Neural cell (in vitro differentiated cells): ENCODE measurements around the gene TMEM19. TPM values are rescaled to one million over a fixed set of nuclear protein-coding genes. Genes with fewer than 3 reads are reported as not detected.

ENCODE experiments used
- H2AFZ ChIP-seq: fragments of 200-600, 300-800 bp; sonication (generic), shearing (Covaris generic); 2 replicates; pipeline ENCODE4 v1.6.0; 2014; ENCODE audit warnings: low read depth, mild to moderate bottlenecking, antibody characterized with exemption, low read length, moderate library complexity
- H3F3A ChIP-seq: fragments of 200-600 bp; shearing (Covaris generic); 2 replicates; pipeline ENCODE4 v1.6.1; 2016; ENCODE audit warnings: mild to moderate bottlenecking, moderate library complexity, mixed read lengths, antibody characterized with exemption, low read length; ENCODE audit not compliant: insufficient read depth, poor library complexity, severe bottlenecking
- H3K27ac ChIP-seq: fragments of 200-600, 300-800 bp; sonication (generic), shearing (Covaris generic); 2 replicates; pipeline ENCODE4 v1.5.1; 2014; ENCODE audit warnings: mild to moderate bottlenecking, low read length, moderate library complexity
- H3K27me3 ChIP-seq: fragments of 300-800, 200-600 bp; sonication (generic), shearing (Covaris generic); 2 replicates; pipeline ENCODE4 v1.6.0; 2014; ENCODE audit warnings: mild to moderate bottlenecking, low read depth, low read length, moderate library complexity; ENCODE audit not compliant: insufficient read depth
- H3K36me3 ChIP-seq: fragments of 300-800, 200-600 bp; sonication (generic), shearing (Covaris generic); 2 replicates; pipeline ENCODE4 v1.5.1; 2014; ENCODE audit warnings: mild to moderate bottlenecking, antibody characterized with exemption, low read length, moderate library complexity; ENCODE audit not compliant: insufficient read depth
- H3K4me2 ChIP-seq: fragments of 300-800, 200-600 bp; sonication (generic), shearing (Covaris generic); 2 replicates; pipeline ENCODE4 v1.6.0; 2014; ENCODE audit warnings: mild to moderate bottlenecking, low read length
- H3K4me3 ChIP-seq: fragments of 300-800, 200-600 bp; sonication (generic), shearing (Covaris generic); 2 replicates; pipeline ENCODE4 v1.5.1; 2014; ENCODE audit warnings: mild to moderate bottlenecking, low read length, moderate library complexity
- H3K79me2 ChIP-seq: fragments of 200-600 bp; shearing (Covaris generic); replicated peaks from 2 replicates; pipeline ENCODE4 v1.6.0; 2014; ENCODE audit warnings: mild to moderate bottlenecking, low read length, moderate library complexity; ENCODE audit not compliant: insufficient read depth
- H3K9ac ChIP-seq: fragments of 300-800, 200-600 bp; sonication (generic), shearing (Covaris generic); 2 replicates; pipeline ENCODE4 v1.6.1; 2016; ENCODE audit warnings: mild to moderate bottlenecking, low read length, mixed read lengths
- H3K9me2 ChIP-seq: fragments of 200-600 bp; shearing (Covaris generic); 2 replicates; pipeline ENCODE4 v1.6.1; 2016; ENCODE audit warnings: mild to moderate bottlenecking, low read length, mixed read lengths; ENCODE audit not compliant: insufficient read depth
- H3K9me3 ChIP-seq: fragments of 200-600, 300-800 bp; sonication (generic), shearing (Covaris generic); 2 replicates; pipeline ENCODE4 v1.6.1; 2016; ENCODE audit warnings: mild to moderate bottlenecking, mixed run types, low read length, moderate library complexity, mixed read lengths
- H4K20me1 ChIP-seq: fragments of 200-600 bp; shearing (Covaris generic); 2 replicates; pipeline ENCODE4 v1.6.1; 2016; ENCODE audit warnings: mild to moderate bottlenecking, mixed run types; ENCODE audit not compliant: insufficient read depth
- EP300 ChIP-seq: fragments of 450-650 bp; conservative IDR thresholded peaks from 2 replicates; pipeline ENCODE4 v1.6.1; 2014; ENCODE audit warnings: antibody characterized with exemption, mild to moderate bottlenecking, moderate library complexity; ENCODE audit not compliant: poor library complexity, severe bottlenecking
- EZH2 ChIP-seq: fragments of 200-600, 300-800 bp; shearing (Covaris generic), sonication (generic); IDR thresholded peaks from 2 replicates; pipeline ENCODE4 v1.6.1; 2014; ENCODE audit warnings: antibody characterized with exemption, low read length, borderline replicate concordance, mild to moderate bottlenecking; ENCODE audit not compliant: insufficient read depth, poor library complexity, severe bottlenecking
- MXI1 ChIP-seq: fragments of 450-650 bp; conservative IDR thresholded peaks from 2 replicates; pipeline ENCODE4 v1.6.1; 2014; ENCODE audit warnings: antibody characterized with exemption, mild to moderate bottlenecking; ENCODE audit not compliant: poor library complexity, severe bottlenecking
- POLR2AphosphoS5 ChIP-seq: IDR thresholded peaks from 2 replicates; pipeline ENCODE4 v1.6.1; 2012
- RAD21 ChIP-seq: fragments of 450-650 bp; conservative IDR thresholded peaks from 2 replicates; pipeline ENCODE4 v1.6.1; 2014; ENCODE audit warnings: antibody characterized with exemption, mild to moderate bottlenecking, moderate library complexity
- SMC3 ChIP-seq: fragments of 450-650 bp; conservative IDR thresholded peaks from 2 replicates; pipeline ENCODE4 v1.6.1; 2014; ENCODE audit warnings: antibody characterized with exemption, mild to moderate bottlenecking, moderate library complexity; ENCODE audit not compliant: poor library complexity
- TAF1 ChIP-seq: IDR thresholded peaks from 2 replicates; pipeline ENCODE4 v1.6.1; 2012; ENCODE audit warnings: low read depth
- polyA plus RNA-seq: library from polyadenylated mRNA; depleted of rRNA; stranded (reverse); fragments of >200 nt; gene quantifications from 2 replicates; pipeline ENCODE4 v1.2.3, GENCODE V29; 2014
- TF ChIP-seq, protein P1 (sequence below): fragments of 450-650 bp; IDR thresholded peaks from 2 replicates; pipeline ENCODE4 v1.5.1; 2014; ENCODE audit warnings: antibody characterized with exemption, mild to moderate bottlenecking, moderate library complexity; ENCODE audit not compliant: poor library complexity, severe bottlenecking
- TF ChIP-seq, protein P2 (sequence below): IDR thresholded peaks from 2 replicates; pipeline ENCODE4 v1.6.1; 2012; ENCODE audit warnings: borderline replicate concordance

The TMEM19 gene
- polyA plus RNA-seq, 1 donor from 2014 or later, result 24.2 TPM

DNA sequence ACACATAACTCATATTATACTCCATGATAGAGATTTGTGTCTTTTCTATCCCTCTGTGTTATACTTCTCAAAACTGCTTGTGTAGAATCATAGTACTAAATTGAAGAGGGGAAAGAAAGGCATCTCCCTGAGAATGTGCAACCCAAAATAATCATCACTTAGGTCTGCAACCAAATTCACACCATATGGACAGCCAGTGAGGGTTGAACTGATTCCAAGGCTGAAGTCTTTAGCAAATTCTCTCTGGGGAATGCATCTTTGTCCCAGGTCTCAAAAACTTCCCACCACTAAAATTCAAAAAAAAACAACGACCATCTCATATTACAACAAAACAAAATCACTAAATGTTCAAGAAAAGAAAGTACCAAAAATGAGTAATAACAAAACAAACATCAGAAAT is 33.2 kb upstream of the TMEM19 start:
- H3K9me3 ChIP-seq, result no peaks in the 10 kb centered on the region
- H3K9ac ChIP-seq, result no peak overlapping the region
- peaks cover 14% of the 10 kb centered on the region for H3K36me3 ChIP-seq
- H3F3A ChIP-seq, result no peaks in the 10 kb centered on the region
- H3K9me2 ChIP-seq, result no peaks in the 10 kb centered on the region
- H2AFZ ChIP-seq, result no peak overlapping the region
- no peak overlapping the region for H3K4me3 ChIP-seq
- peaks cover 50% of the 10 kb centered on the region for H3K79me2 ChIP-seq
- TF ChIP-seq EZH2, result no peak
- no peak for TF ChIP-seq TAF1
- no peak for TF ChIP-seq SMC3
- no peak for TF ChIP-seq MXI1
- no peak for TF ChIP-seq RAD21
- TF ChIP-seq POLR2AphosphoS5, result no peak
- TF ChIP-seq, protein P1, sequence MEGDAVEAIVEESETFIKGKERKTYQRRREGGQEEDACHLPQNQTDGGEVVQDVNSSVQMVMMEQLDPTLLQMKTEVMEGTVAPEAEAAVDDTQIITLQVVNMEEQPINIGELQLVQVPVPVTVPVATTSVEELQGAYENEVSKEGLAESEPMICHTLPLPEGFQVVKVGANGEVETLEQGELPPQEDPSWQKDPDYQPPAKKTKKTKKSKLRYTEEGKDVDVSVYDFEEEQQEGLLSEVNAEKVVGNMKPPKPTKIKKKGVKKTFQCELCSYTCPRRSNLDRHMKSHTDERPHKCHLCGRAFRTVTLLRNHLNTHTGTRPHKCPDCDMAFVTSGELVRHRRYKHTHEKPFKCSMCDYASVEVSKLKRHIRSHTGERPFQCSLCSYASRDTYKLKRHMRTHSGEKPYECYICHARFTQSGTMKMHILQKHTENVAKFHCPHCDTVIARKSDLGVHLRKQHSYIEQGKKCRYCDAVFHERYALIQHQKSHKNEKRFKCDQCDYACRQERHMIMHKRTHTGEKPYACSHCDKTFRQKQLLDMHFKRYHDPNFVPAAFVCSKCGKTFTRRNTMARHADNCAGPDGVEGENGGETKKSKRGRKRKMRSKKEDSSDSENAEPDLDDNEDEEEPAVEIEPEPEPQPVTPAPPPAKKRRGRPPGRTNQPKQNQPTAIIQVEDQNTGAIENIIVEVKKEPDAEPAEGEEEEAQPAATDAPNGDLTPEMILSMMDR, result no peak
- no peak for TF ChIP-seq EP300
- TF ChIP-seq, protein P2, sequence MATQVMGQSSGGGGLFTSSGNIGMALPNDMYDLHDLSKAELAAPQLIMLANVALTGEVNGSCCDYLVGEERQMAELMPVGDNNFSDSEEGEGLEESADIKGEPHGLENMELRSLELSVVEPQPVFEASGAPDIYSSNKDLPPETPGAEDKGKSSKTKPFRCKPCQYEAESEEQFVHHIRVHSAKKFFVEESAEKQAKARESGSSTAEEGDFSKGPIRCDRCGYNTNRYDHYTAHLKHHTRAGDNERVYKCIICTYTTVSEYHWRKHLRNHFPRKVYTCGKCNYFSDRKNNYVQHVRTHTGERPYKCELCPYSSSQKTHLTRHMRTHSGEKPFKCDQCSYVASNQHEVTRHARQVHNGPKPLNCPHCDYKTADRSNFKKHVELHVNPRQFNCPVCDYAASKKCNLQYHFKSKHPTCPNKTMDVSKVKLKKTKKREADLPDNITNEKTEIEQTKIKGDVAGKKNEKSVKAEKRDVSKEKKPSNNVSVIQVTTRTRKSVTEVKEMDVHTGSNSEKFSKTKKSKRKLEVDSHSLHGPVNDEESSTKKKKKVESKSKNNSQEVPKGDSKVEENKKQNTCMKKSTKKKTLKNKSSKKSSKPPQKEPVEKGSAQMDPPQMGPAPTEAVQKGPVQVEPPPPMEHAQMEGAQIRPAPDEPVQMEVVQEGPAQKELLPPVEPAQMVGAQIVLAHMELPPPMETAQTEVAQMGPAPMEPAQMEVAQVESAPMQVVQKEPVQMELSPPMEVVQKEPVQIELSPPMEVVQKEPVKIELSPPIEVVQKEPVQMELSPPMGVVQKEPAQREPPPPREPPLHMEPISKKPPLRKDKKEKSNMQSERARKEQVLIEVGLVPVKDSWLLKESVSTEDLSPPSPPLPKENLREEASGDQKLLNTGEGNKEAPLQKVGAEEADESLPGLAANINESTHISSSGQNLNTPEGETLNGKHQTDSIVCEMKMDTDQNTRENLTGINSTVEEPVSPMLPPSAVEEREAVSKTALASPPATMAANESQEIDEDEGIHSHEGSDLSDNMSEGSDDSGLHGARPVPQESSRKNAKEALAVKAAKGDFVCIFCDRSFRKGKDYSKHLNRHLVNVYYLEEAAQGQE, result no peak
- H3K4me2 ChIP-seq, result no peak overlapping the region
- no peaks in the 10 kb centered on the region for H3K27me3 ChIP-seq
- no peak overlapping the region for H3K27ac ChIP-seq
- H4K20me1 ChIP-seq, result no peaks in the 10 kb centered on the region

DNA sequence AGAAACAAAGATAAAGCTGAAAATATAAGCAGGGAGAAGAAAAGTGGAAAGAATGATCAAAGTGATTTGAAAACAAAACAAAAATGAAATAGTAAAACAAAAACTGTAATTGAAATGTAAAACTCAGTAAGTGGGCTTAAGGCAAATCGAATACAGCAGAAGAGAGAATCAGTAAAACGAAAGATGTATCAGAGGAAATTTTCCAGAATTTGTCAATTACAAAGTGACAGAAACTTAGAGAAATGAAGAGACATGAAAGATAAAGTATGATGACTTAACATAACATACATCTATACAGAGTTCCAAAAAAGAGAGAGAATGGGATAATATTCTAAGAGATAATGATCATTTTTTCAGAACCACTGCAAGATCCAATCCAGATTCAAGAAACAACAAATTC is 32.7 kb upstream of the TMEM19 start:
- no peaks in the 10 kb centered on the region for H3K9me2 ChIP-seq
- H3K27ac ChIP-seq, result no peak overlapping the region
- no peaks in the 10 kb centered on the region for H3K27me3 ChIP-seq
- H3K79me2 ChIP-seq, result peaks cover 50% of the 10 kb centered on the region
- H4K20me1 ChIP-seq, result no peaks in the 10 kb centered on the region
- no peak for TF ChIP-seq EZH2
- no peak for TF ChIP-seq POLR2AphosphoS5
- TF ChIP-seq, protein P2, result no peak
- TF ChIP-seq SMC3, result no peak
- TF ChIP-seq, protein P1, result no peak
- no peak for TF ChIP-seq TAF1
- no peak for TF ChIP-seq RAD21
- no peak for TF ChIP-seq EP300
- no peak for TF ChIP-seq MXI1
- no peaks in the 10 kb centered on the region for H3F3A ChIP-seq
- H3K9ac ChIP-seq, result no peak overlapping the region
- no peak overlapping the region for H2AFZ ChIP-seq
- H3K36me3 ChIP-seq, result peaks cover 14% of the 10 kb centered on the region
- no peak overlapping the region for H3K4me2 ChIP-seq
- no peaks in the 10 kb centered on the region for H3K9me3 ChIP-seq
- no peak overlapping the region for H3K4me3 ChIP-seq
